ENCODE results near the gene SLC1A1. TPM values are rescaled to one million over a fixed set of nuclear protein-coding genes. Genes with fewer than 3 reads are reported as not detected.

SLC1A1 gene
- total RNA-seq, 2 experiments from 2014 or later = not detected

- no peaks in the 10 kb centered on the region for H3K36me3 ChIP-seq (ENCODE audit: insufficient read depth, low read length)
- H3K79me2 ChIP-seq (ENCODE audit: insufficient read depth, low read depth, low read length) = no peaks in the 10 kb centered on the region
- no peak overlapping the region for H2AFZ ChIP-seq (ENCODE audit: low read length)
- intact Hi-C loops (cut with micrococcal nuclease; ENCODE audit: unreplicated experiment) = no loop called here
- POLR2A ChIA-PET = no interaction called here
- CTCF ChIA-PET (ENCODE audit: unreplicated experiment) = no interaction called here
- H4K20me1 ChIP-seq (ENCODE audit: insufficient read depth, low read length) = no peaks in the 10 kb centered on the region
- no peaks in the 10 kb centered on the region for H3K9me3 ChIP-seq (ENCODE audit: low read length)
- no peak for DNase-seq (ENCODE audit: low spot score)
- H3K27ac ChIP-seq (ENCODE audit: low read depth, low read length, poor library complexity, severe bottlenecking) = no peak overlapping the region
- TF ChIP-seq EZH2phosphoT487 (IDR thresholded peaks at IDR 0.05; ENCODE audit: borderline replicate concordance, low read depth, low read length) = no peak
- no peak for TF ChIP-seq CTCF (conservative IDR thresholded peaks at IDR 0.05; ENCODE audit: low read length)
- H3K4me3 ChIP-seq (ENCODE audit: low read depth, low read length, poor library complexity, severe bottlenecking) = no peak overlapping the region
- H3K9me2 ChIP-seq (ENCODE audit: insufficient read depth, low read length) = no peaks in the 10 kb centered on the region
- no peak overlapping the region for H3K4me2 ChIP-seq (ENCODE audit: low read length)
- BruUV-seq (replicated peaks) = no TSS peak
- no peaks in the 10 kb centered on the region for H3K4me1 ChIP-seq (ENCODE audit: insufficient read depth, low read length, poor library complexity, severe bottlenecking)
These were observed 24.4 kb upstream of the SLC1A1 start for GRCh38 chr9:4465910-4466309.

- Histone ChIP-seq H3K4me2 (ENCODE audit: low read length) (no peak overlapping the region), H3K79me2 (ENCODE audit: insufficient read depth, low read depth, low read length) (no peaks in the 10 kb centered on the region), H2AFZ (ENCODE audit: low read length) (no peak overlapping the region), H3K9me3 (ENCODE audit: low read length) (no peaks in the 10 kb centered on the region), H3K4me1 (ENCODE audit: insufficient read depth, low read length, poor library complexity, severe bottlenecking) (no peaks in the 10 kb centered on the region), H3K9me2 (ENCODE audit: insufficient read depth, low read length) (no peaks in the 10 kb centered on the region), H3K4me3 (ENCODE audit: low read depth, low read length, poor library complexity, severe bottlenecking) (no peak overlapping the region), H3K27ac (ENCODE audit: low read depth, low read length, poor library complexity, severe bottlenecking) (no peak overlapping the region), H3K36me3 (ENCODE audit: insufficient read depth, low read length) (no peaks in the 10 kb centered on the region), H4K20me1 (ENCODE audit: insufficient read depth, low read length) (no peaks in the 10 kb centered on the region)
- POLR2A ChIA-PET = interaction anchor here (0.6 kb wide), 1 partner anchor 284 kb away, joined by 4 read pairs; no protein-coding TSS in a partner anchor
- CTCF ChIA-PET (ENCODE audit: unreplicated experiment) = no interaction called here
- TF ChIP-seq CTCF (conservative IDR thresholded peaks at IDR 0.05; ENCODE audit: low read length) = no peak
- BruUV-seq (replicated peaks) = no TSS peak
- intact Hi-C loops (cut with micrococcal nuclease; ENCODE audit: unreplicated experiment) = no loop called here
- no peak for DNase-seq (ENCODE audit: low spot score)
These were observed 15.0 kb upstream of the SLC1A1 start for GRCh38 chr9:4475301-4475700.

GRCh38 chr9:4486176-4486575 is 4.1 kb upstream of the SLC1A1 start:
- Histone ChIP-seq H3K4me2 (ENCODE audit: low read length) (no peak overlapping the region), H3K36me3 (ENCODE audit: insufficient read depth, low read length) (no peaks in the 10 kb centered on the region), H3K4me3 (ENCODE audit: low read depth, low read length, poor library complexity, severe bottlenecking) (no peak overlapping the region), H3K4me1 (ENCODE audit: insufficient read depth, low read length, poor library complexity, severe bottlenecking) (no peaks in the 10 kb centered on the region), H3K79me2 (ENCODE audit: insufficient read depth, low read depth, low read length) (no peaks in the 10 kb centered on the region), H2AFZ (ENCODE audit: low read length) (no peak overlapping the region), H3K27ac (ENCODE audit: low read depth, low read length, poor library complexity, severe bottlenecking) (no peak overlapping the region), H3K9me3 (ENCODE audit: low read length) (no peaks in the 10 kb centered on the region), H4K20me1 (ENCODE audit: insufficient read depth, low read length) (no peaks in the 10 kb centered on the region), H3K9me2 (ENCODE audit: insufficient read depth, low read length) (no peaks in the 10 kb centered on the region)
- POLR2A ChIA-PET = no interaction called here
- no peak for DNase-seq (ENCODE audit: low spot score)
- BruUV-seq (replicated peaks) = no TSS peak
- intact Hi-C loops (cut with micrococcal nuclease; ENCODE audit: unreplicated experiment) = no loop called here
- TF ChIP-seq EZH2phosphoT487 (IDR thresholded peaks at IDR 0.05; ENCODE audit: borderline replicate concordance, low read depth, low read length) = no peak
- CTCF ChIA-PET (ENCODE audit: unreplicated experiment) = no interaction called here
